ENCODE data around the gene GNLY.

Gene GNLY

DNA sequence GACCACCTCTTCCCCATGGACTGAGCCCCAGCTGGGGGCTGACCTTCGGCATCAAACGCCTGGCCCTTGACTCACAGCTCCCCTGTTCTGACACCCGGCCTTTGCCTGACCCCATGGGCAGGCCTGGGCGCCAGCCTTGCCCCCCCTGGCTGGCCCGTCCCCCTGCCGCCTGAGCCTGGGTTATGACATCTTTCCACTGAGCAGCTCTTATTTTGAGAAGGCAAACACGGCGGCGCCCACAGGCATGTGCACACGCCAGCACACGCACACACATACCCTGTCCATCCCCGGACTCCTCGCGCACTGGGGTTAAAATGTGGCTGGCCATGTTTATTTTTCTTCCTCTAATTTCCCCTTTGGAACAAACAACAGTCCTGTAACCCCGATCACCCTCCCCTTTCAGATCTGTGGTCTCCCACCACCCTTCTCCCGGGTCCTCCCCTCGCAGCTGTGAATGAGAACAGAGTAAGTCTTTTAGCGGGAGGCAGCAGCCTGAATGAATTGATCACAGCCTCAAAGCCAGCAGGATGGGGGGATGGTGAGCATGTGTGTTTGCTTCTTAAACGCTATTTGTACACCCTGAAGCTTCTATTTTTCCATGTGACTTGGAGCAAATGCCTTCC lies 47.8 kb downstream of the GNLY start:
- DNase-seq (ENCODE audit: low read depth) = no peak
- TF ChIP-seq, protein P1, sequence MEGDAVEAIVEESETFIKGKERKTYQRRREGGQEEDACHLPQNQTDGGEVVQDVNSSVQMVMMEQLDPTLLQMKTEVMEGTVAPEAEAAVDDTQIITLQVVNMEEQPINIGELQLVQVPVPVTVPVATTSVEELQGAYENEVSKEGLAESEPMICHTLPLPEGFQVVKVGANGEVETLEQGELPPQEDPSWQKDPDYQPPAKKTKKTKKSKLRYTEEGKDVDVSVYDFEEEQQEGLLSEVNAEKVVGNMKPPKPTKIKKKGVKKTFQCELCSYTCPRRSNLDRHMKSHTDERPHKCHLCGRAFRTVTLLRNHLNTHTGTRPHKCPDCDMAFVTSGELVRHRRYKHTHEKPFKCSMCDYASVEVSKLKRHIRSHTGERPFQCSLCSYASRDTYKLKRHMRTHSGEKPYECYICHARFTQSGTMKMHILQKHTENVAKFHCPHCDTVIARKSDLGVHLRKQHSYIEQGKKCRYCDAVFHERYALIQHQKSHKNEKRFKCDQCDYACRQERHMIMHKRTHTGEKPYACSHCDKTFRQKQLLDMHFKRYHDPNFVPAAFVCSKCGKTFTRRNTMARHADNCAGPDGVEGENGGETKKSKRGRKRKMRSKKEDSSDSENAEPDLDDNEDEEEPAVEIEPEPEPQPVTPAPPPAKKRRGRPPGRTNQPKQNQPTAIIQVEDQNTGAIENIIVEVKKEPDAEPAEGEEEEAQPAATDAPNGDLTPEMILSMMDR (IDR thresholded peaks at IDR 0.05; ENCODE audit: insufficient read depth, low read depth, low read length, missing control alignments) = no peak
- no peak overlapping the region for H3K4me3 ChIP-seq (ENCODE audit: low read depth, low read length)

DNA sequence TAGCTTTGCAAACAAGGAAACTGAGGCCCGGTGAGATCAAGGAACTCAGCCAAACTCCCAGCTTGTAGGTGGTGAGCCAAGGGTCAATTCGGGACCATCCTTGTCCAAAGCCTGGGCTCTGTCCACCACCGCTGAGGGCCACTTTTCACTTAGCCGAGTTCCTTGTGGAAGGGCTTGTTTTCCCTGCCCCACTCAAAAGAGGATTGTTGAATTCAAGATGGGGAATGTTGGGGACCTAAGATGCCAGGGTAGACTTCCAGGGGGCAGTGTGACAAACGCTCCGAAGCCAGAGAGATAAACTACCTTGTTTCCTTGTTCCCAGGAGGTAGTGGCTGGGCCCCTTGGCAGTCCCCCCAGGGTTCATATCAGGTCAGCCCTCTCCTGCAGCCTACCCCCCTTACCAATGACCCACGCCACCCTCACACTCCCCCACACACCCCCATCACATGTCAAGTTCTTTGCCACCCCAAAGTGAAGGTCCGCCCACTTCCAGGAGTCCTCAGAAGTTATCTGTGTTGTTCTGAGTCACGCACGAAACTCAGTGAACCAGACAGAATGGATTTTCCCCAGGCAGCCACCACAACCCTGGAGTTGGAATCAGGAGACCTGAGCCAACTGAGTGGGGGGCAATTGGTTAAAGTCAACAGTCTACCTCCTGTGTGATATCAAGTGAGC lies 49.3 kb downstream of the GNLY start:
- H3K4me3 ChIP-seq (ENCODE audit: low read depth, low read length) = no peak overlapping the region
- TF ChIP-seq, protein P1 (IDR thresholded peaks at IDR 0.05; ENCODE audit: insufficient read depth, low read depth, low read length, missing control alignments) = no peak
- no peak for DNase-seq (ENCODE audit: low read depth)

DNA sequence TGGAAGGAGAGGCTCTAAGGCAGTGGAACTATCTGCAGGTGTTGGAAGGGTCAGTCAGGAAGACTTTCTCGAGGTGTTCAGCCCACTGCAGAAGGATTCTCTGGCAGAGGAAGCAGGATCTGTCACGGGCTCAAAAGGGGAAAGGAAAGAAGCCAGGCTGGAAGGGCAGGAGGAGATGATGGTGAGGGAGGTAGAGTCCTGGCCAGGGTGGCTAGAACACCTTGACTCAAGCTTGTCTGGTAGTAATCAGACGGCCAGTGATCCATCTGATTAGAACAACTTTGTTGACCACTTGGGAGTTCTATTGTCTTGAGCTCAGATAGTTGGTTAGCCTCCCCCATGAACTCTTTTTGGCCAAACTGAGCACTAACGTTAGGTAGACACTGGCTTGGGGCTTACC lies 49.9 kb downstream of the GNLY start:
- no peak for DNase-seq (ENCODE audit: low read depth)
- H3K4me3 ChIP-seq (ENCODE audit: low read depth, low read length) = no peak overlapping the region
- TF ChIP-seq, protein P1 (IDR thresholded peaks at IDR 0.05; ENCODE audit: insufficient read depth, low read depth, low read length, missing control alignments) = no peak

DNA sequence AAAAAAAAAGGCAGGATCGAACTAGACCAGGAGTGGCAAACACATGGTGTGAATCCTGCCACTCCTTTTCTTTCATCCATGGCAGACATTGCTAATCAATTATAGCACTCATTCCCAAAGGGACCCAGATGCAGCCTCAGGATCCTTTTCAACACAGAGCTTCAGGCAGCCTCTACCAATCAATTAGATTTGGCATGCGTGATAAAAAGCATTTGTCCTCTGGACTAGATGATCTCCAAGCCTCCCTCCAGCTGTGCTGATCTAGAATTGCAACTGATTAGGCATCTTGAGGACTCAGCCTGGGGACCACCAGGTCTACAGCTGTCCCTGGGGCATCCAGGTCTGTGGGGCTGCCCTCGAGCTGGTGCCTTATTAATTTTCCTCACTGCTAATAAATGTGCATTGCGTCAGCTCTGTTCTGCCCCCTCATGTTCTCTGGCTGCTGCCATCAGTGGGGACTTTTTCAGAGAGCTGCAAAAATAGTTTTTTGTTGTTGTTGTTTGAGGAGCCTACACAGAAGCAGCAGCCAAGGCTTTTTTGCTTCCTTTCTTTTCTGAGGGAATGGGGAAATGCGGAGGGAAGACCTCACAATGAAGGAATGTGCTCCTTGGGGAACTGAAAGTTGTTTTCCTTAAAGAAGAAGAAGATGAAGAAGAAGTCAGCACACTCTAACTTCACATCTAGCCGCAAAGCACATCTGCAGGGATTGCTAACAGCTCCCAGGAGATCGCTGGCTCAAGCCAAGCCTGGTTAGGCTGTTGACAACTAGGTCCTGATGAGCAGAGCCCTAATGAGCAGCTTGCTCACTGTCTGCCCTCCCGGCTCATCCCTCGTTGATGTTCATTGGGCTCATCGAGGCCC lies 50.8 kb downstream of the GNLY start:
- no peak overlapping the region for H3K4me3 ChIP-seq (ENCODE audit: low read depth, low read length)
- DNase-seq (ENCODE audit: low read depth) = no peak
- TF ChIP-seq, protein P1 (IDR thresholded peaks at IDR 0.05; ENCODE audit: insufficient read depth, low read depth, low read length, missing control alignments) = no peak

DNA sequence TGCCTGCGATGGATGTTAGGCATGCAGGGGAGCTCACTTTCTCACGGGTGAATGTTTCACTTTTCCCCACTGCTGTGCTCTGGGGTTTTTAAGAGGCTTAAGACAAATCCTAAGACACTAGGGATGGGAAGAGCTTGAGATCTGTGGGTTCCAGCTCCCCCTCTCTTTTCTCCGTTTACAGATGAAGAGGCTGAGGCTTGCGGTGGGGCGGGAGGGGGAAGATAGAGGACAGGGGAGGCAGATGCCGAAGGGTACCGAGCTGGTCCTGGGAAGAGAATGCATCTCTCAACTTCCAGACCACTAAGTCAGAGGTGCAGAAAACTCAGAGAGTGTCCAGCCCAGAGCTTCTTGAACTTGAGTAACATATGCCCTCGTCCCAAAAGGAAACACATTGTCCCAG lies 51.5 kb downstream of the GNLY start:
- DNase-seq (ENCODE audit: low read depth) = no peak
- TF ChIP-seq, protein P1 (IDR thresholded peaks at IDR 0.05; ENCODE audit: insufficient read depth, low read depth, low read length, missing control alignments) = no peak
- H3K4me3 ChIP-seq (ENCODE audit: low read depth, low read length) = no peak overlapping the region

DNA sequence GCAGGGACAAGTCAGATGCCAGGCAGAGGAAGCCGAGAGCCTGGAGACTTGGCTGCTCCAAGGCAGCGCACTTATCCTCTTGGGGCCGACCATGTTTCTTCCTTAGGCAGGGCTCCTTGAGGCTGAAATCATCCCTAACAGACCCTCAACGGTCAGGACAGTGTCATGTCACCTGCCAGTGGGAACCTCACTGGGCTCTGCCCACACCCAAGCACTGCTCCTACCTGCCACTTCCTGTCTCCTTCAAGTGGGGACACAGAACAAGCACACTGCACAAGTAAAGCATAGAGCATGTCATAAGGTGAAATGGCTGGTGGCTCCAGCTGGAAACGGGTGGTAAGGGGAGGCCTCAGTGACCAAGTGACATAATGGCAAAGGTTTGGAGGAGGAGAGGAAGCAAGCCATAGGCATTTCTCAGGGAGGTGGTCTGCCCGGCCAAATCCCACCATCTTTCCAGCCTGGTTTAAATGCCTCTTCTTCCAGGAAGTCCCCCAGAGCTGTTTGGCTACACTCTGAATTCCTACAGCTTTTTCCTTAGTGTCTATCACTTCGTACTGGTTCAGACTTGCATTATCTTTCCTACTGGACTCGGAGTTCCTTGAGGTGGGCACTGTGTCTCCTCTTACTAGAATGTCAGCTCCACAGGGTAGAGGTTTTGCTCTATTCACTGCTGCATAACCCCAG lies 52.3 kb downstream of the GNLY start:
- TF ChIP-seq, protein P1 (IDR thresholded peaks at IDR 0.05; ENCODE audit: insufficient read depth, low read depth, low read length, missing control alignments) = no peak
- no peak for DNase-seq (ENCODE audit: low read depth)
- no peak overlapping the region for H3K4me3 ChIP-seq (ENCODE audit: low read depth, low read length)
